Fibroblast of pulmonary artery (primary cell): ENCODE data around the gene SAXO1.

Experiments
- DNase-seq: peaks from one replicate; pipeline ENCODE4 v3.0.0-alpha.2; 2010; ENCODE audit warnings: low read depth
- H3K4me3 ChIP-seq: replicated peaks from 2 replicates; pipeline ENCODE4 v1.5.1; 2011; ENCODE audit warnings: low read depth, mild to moderate bottlenecking, control low read depth, low read length, moderate library complexity
- CTCF ChIP-seq: IDR thresholded peaks from 2 replicates; pipeline ENCODE4 v1.5.1; 2011; ENCODE audit warnings: mild to moderate bottlenecking, control low read depth, low read length, inconsistent platforms; ENCODE audit errors: missing control alignments

Gene SAXO1

GRCh38 chr9:19033015-19033414 is at the start of gene SAXO1:
Gene SAXO1, minus strand, starts transcription at chr9:19033209. Its CDS starts 301 bp downstream, at chr9:19032908.
- no peak for TF ChIP-seq CTCF
- no peak for DNase-seq
- H3K4me3 ChIP-seq: no peak within 1 kb of the TSS

- TF ChIP-seq CTCF: no peak
- DNase-seq: no peak
- no peak overlapping the region for H3K4me3 ChIP-seq
Observed at GRCh38 chr9:19074836-19075235, 41.8 kb upstream of the SAXO1 start.

DNA sequence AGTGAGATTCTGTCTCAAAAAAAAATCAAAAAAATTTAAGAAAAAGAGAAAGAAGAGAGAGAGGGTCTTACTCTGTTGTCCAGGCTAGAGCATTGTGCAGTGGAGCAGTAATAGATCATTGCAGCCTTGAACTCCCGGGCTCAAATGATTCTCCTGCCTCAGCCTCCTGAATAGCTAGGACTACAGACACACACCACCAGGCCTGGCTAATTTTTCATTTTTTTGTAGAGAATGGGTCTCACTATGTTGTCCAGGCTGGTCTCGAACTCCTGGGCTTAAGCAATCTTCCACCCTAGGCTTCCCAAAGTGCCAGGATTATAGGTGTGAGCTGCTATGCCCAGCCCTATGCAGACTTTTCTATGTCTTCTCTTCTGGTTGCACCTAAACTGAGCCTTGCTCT is 41.2 kb upstream of the SAXO1 start:
- H3K4me3 ChIP-seq: no peak overlapping the region
- no peak for TF ChIP-seq CTCF
- DNase-seq: no peak

GRCh38 chr9:19057033-19057432 is 24.0 kb upstream of the SAXO1 start:
- TF ChIP-seq CTCF: no peak
- DNase-seq: no peak
- no peak overlapping the region for H3K4me3 ChIP-seq

DNA sequence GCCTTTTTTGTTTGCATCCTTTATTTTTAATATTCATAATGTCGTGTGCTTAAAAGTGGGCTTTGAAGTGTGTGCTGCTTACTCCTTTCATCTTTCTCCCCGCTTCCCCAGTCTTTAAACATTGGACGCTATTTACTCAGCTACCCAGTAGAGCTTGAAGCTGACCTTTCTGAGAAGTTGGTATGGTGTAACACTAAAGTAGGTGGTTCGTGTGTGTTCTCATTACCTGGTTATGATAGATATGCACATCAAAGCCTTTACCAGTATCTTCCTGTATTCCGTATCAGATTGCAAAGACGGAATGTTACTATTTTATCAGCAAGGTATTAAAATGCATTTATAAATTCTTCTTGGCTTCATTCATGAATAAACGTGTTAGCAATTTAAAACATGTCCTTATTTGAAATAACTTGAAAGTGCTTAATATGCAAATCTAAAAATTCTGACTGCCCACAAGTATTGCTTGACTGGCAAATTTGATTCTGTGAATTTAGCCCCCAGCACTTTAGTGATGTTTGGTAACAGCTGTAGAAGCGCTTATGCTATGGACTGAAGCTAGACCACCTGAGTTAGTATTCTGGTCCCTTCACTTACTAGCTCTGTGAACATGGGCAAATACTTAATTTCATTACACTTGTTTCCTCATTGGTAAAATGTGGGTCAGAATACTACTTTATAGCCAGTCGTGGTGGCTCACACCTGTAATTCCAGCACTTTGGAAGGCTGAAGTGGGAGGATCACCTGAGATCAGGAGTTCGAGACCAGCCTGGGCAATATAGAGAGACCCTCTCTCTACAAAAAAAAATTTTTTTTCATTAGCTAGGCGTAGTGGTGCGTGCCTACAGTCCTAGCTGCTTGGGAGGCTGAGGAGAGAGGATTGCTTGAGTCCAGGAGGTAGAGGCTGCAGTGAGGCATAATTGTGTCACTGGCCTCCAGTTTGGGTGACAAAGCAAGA is 17.9 kb upstream of the SAXO1 start:
- no peak for DNase-seq
- peak overlapping the region; percentile 91 for H3K4me3 ChIP-seq
- TF ChIP-seq CTCF: no peak

GRCh38 chr9:19049917-19050636 is 17.1 kb upstream of the SAXO1 start:
- no peak for TF ChIP-seq CTCF
- peak; percentile 46 for DNase-seq

More at GRCh38 chr9:19049917-19050636, 17.1 kb upstream of the SAXO1 start:
- H3K4me3 ChIP-seq: peak overlapping the region; percentile 91
